Stomach (tissue), 4 donors: ENCODE data around the gene NLK.

Experiments
- EP300 ChIP-seq: sonication (generic); formaldehyde crosslinking; IDR thresholded peaks from one replicate; pipeline ENCODE4 v1.6.1; 2017; ENCODE audit warnings: antibody characterized with exemption
- POLR2A ChIP-seq, 4 donors: fragments of 450-650 bp; IDR thresholded peaks; one replicate each; pipeline ENCODE4 v1.6.1; 2016; ENCODE audit warnings: antibody characterized with exemption in 4 of 4, control low read depth in 2 of 4, mild to moderate bottlenecking in 1 of 4, moderate library complexity in 1 of 4
- POLR2AphosphoS5 ChIP-seq, 3 donors: sonication (generic); formaldehyde crosslinking; IDR thresholded peaks; one replicate each; pipeline ENCODE4 v1.6.1; 2016; ENCODE audit warnings: antibody characterized with exemption in 3 of 3
- TF ChIP-seq, protein P1 (sequence below), 7 experiments: fragments of 450-650 bp in 4 of 7; fragments of 200-600 bp in 3 of 7; sonication (generic) in 3 of 7; IDR thresholded peaks; one replicate each; pipeline ENCODE4 v1.5.1; 2016 to 2019; ENCODE audit warnings: antibody characterized with exemption in 7 of 7, control low read depth in 2 of 7, mild to moderate bottlenecking in 1 of 7

DNA sequence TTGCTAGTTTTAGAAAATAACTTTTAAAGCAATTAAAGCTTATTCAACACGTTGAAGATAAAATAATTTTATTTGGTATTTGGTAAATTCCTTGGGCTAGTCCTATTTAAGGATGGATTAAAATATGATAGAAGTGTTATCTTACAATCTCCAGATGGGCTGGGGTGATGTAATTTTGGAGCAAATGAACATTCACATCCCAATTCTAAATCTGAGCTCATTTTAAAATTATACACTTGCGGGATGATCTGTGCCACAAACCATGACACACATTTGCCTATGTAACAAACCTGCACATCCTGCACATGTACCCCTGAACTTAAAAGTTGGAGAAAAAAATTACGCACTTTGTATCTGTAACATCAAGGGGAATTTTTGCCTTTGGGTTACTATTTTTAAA is 31.5 kb downstream of the NLK start:
- TF ChIP-seq POLR2AphosphoS5 (IDR thresholded peaks at IDR 0.05) (no peak), POLR2A (IDR thresholded peaks at IDR 0.05) (no peak), EP300 (no peak)
- TF ChIP-seq, protein P1, sequence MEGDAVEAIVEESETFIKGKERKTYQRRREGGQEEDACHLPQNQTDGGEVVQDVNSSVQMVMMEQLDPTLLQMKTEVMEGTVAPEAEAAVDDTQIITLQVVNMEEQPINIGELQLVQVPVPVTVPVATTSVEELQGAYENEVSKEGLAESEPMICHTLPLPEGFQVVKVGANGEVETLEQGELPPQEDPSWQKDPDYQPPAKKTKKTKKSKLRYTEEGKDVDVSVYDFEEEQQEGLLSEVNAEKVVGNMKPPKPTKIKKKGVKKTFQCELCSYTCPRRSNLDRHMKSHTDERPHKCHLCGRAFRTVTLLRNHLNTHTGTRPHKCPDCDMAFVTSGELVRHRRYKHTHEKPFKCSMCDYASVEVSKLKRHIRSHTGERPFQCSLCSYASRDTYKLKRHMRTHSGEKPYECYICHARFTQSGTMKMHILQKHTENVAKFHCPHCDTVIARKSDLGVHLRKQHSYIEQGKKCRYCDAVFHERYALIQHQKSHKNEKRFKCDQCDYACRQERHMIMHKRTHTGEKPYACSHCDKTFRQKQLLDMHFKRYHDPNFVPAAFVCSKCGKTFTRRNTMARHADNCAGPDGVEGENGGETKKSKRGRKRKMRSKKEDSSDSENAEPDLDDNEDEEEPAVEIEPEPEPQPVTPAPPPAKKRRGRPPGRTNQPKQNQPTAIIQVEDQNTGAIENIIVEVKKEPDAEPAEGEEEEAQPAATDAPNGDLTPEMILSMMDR (IDR thresholded peaks at IDR 0.05): no peak
